Lower leg skin (tissue), 4 donors: ENCODE data around the gene ABHD4. TPM values are rescaled to one million over a fixed set of nuclear protein-coding genes. Genes with fewer than 3 reads are reported as not detected.
A peak's percentile ranks its signal among the peaks of the same experiment; 100 is the strongest.
"Not testable (repeated sequence)": the region's sequence is repeated elsewhere in the genome, so short reads cannot be mapped to it uniquely, and the experiment has no call there.

Experiments used
- DNase-seq, 2 donors: peaks; one replicate each; pipeline ENCODE4 v3.0.0-alpha.2; 2019; ENCODE audit warnings: low spot score in 2 of 2
- H3K4me3 ChIP-seq: fragments of 200-600 bp; sonication (generic); 2 replicates; pipeline ENCODE4 v1.5.1; 2017; ENCODE audit warnings: mild to moderate bottlenecking, low read depth; ENCODE audit not compliant: poor library complexity, severe bottlenecking
- CTCF ChIP-seq, 3 donors: fragments of 450-650 bp; IDR thresholded peaks; one replicate each; pipeline ENCODE4 v1.5.1; 2016; ENCODE audit warnings: antibody characterized with exemption in 3 of 3, mild to moderate bottlenecking in 3 of 3, moderate library complexity in 2 of 3
- POLR2A ChIP-seq, 2 donors: fragments of 450-650 bp; IDR thresholded peaks; one replicate each; pipeline ENCODE4 v1.6.1; 2016 to 2017; ENCODE audit warnings: antibody characterized with exemption in 2 of 2, mild to moderate bottlenecking in 1 of 2, moderate library complexity in 1 of 2
- WGBS, 2 donors: methylation state at CpG; one replicate each; pipeline ENCODE4 v1.1.5; 2018; 5-methylcytosine and 5-hydroxymethylcytosine counted together
- intact Hi-C: fragments of 100-400 bp; cut with DNase I; formaldehyde crosslinking; loops from one replicate; pipeline ENCODE4 v1.15.0; 2023; ENCODE audit warnings: low total_unique reads
- total RNA-seq, 4 donors: library from RNA; depleted of rRNA; stranded (reverse); fragments of >200 nt; gene quantifications; one replicate each; pipeline ENCODE4 v1.1.0, GENCODE V29; 2016

ABHD4 gene
- total RNA-seq, 4 donors from 2014 or later, result 20.5 to 29.3 (median 28.5) TPM

- no peak for TF ChIP-seq POLR2A (IDR thresholded peaks at IDR 0.05)
- no peak for TF ChIP-seq CTCF (IDR thresholded peaks at IDR 0.05)
- 86 to 92% methylated on average over 5 of the region's 5 CpGs for WGBS, 2 donors
- no peak overlapping the region for H3K4me3 ChIP-seq
- intact Hi-C loops, result no loop called here
- DNase-seq, result no peak
Measured at GRCh38 chr14:22587247-22587646, 10.9 kb upstream of the ABHD4 start.

GRCh38 chr14:22587677-22588422 lies 10.2 kb upstream of the ABHD4 start:
- WGBS, 2 donors, result 64 to 74% methylated on average over 10 of the region's 10 CpGs
- intact Hi-C loops, DNase-seq, H3K4me3 ChIP-seq: not testable (repeated sequence)

GRCh38 chr14:22588526-22589095 lies 9.5 kb upstream of the ABHD4 start:
- DNase-seq, result no peak
- WGBS, 2 donors, result 1% methylated on average over 17 of the region's 17 CpGs
- H3K4me3 ChIP-seq, result peak overlapping the region; percentile 66
- intact Hi-C loops, result no loop called here
- TF ChIP-seq POLR2A (IDR thresholded peaks at IDR 0.05) (no peak), CTCF (IDR thresholded peaks at IDR 0.05) (no peak)

GRCh38 chr14:22589096-22589839 lies 8.8 kb upstream of the ABHD4 start, which contains the start of gene DAD1:
TSS of gene DAD1 (minus strand) at chr14:22589224. CDS start at chr14:22589157, 67 bp downstream.
- 0 to 1% methylated on average over 36 to 42 of the region's 44 CpGs for WGBS, 2 donors
- peak within 1 kb of the TSS; percentile 66 for H3K4me3 ChIP-seq
- TF ChIP-seq POLR2A (IDR thresholded peaks at IDR 0.05) (peak in 1 of 2 donors; percentile 73), CTCF (IDR thresholded peaks at IDR 0.05) (no peak)
- intact Hi-C loops, result no loop called here
- DNase-seq, result peak; percentile 99 to 100

GRCh38 chr14:22593189-22593588 lies 4.9 kb upstream of the ABHD4 start:
- DNase-seq, result no peak
- no peak for TF ChIP-seq POLR2A (IDR thresholded peaks at IDR 0.05)
- TF ChIP-seq CTCF (IDR thresholded peaks at IDR 0.05), result no peak
- intact Hi-C loops, result no loop called here
- H3K4me3 ChIP-seq, result no peak overlapping the region
- WGBS, 2 donors, result 61 to 64% methylated on average over 3 of the region's 3 CpGs

GRCh38 chr14:22593601-22594000 lies 4.5 kb upstream of the ABHD4 start:
- no peak overlapping the region for H3K4me3 ChIP-seq
- DNase-seq, result no peak
- no peak for TF ChIP-seq POLR2A (IDR thresholded peaks at IDR 0.05)
- WGBS, 2 donors, result 54 to 59% methylated on average over 2 of the region's 2 CpGs
- intact Hi-C loops, result no loop called here
